Loucy (cell line): ENCODE measurements around the gene DENND4B.

Experiments used
- CTCF ChIP-seq: fragments of 200-600 bp; sonication (generic); conservative IDR thresholded peaks from 2 replicates; pipeline ENCODE4 v1.5.1; 2014; ENCODE audit warnings: mild to moderate bottlenecking, antibody characterized with exemption, low read length
- EZH2phosphoT487 ChIP-seq: fragments of 200-600 bp; IDR thresholded peaks from 2 replicates; pipeline ENCODE4 v1.6.1; 2018; ENCODE audit warnings: antibody characterized with exemption, mild to moderate bottlenecking, moderate library complexity, borderline replicate concordance

DNA sequence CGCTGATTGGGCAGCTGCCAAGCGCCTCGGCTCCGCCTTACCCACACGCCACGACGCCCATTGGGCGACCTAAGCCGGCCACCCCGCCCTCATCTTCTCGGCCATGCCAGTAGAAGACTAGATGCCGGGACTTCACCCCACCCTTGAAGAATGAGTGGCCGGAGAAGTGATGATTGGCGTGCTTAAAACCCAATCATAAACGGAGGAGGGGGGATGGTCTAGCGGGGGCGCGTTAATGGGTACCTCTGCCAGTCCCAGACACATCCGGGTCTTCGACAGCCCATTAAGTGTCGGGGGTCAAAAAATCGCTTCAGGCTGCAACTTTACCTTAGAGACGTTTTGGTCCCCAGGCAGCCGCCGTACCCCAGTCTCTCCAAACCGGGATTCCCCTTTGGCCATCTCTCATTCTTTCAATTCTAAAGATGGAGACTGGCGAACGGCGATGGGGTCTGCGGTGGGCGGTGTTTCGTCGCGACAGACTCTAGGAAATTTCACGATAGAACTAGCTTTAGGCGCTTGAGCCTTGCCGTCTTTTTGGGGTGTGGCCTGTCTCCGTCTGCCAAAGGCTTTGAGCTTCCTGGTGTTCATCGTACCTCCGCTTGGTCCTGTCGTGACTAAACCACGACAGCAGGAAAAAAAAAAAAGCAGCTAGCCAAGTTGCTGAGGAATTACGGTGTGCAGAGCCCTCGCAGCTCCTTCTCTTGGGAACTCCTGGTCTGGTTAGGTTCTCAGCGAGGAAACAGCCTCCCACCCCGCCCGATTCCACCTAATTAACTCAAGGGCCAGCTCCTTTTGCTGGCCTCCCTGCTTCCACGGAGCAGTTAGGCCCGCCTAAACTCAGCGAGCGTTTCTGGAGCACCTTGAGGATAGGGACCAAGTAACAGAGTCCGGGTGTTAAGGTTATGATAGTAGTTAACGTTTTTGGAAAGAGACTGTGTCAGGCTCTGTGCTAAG lies 23.3 kb downstream of the DENND4B start, which contains the start of gene GATAD2B:
- TF ChIP-seq CTCF (no peak), EZH2phosphoT487 (no peak)
